K562 (cell line): ENCODE measurements around the gene COPB2. TPM values are rescaled to one million over a fixed set of nuclear protein-coding genes. Genes with fewer than 3 reads are reported as not detected.

Source experiments
- CBX2 ChIP-seq: fragments of 200-600 bp; sonication (generic); IDR thresholded peaks from one replicate; pipeline ENCODE4 v1.6.1; 2012; ENCODE audit warnings: mild to moderate bottlenecking, low read length, inconsistent platforms; ENCODE audit not compliant: insufficient read depth, poor library complexity, severe bottlenecking
- HDAC8 ChIP-seq: fragments of 450-650 bp; IDR thresholded peaks from 2 replicates; pipeline ENCODE4 v1.6.1; 2016; ENCODE audit warnings: mild to moderate bottlenecking, missing genetic modification characterization, moderate library complexity, missing compliant biosample characterization
- MEIS2 ChIP-seq: fragments of 450-650 bp; IDR thresholded peaks from 2 replicates; pipeline ENCODE4 v1.6.1; 2014; ENCODE audit warnings: mild to moderate bottlenecking; ENCODE audit not compliant: partially characterized antibody
- NFRKB ChIP-seq: fragments of 450-650 bp; IDR thresholded peaks from 2 replicates; pipeline ENCODE4 v1.6.1; 2016; ENCODE audit warnings: low read depth
- TRIM24 ChIP-seq, 2 experiments: fragments of 450-650 bp; IDR thresholded peaks; 2 replicates each; pipeline ENCODE4 v1.6.1; 2016
- XRCC5 ChIP-seq: fragments of 200-400 bp; formaldehyde crosslinking; IDR thresholded peaks from 2 replicates; pipeline ENCODE4 v1.6.1; 2017; ENCODE audit warnings: low read depth, mild to moderate bottlenecking, low read length
- ZNF695 ChIP-seq: fragments of 450-650 bp; formaldehyde crosslinking; IDR thresholded peaks from 2 replicates; pipeline ENCODE4 v1.4.0; 2020; ENCODE audit warnings: mild to moderate bottlenecking, moderate library complexity
- ZNF79 ChIP-seq: fragments of 250-450 bp; sonication (Bioruptor Pico); IDR thresholded peaks from 2 replicates; pipeline ENCODE4 v1.4.0; 2020; ENCODE audit warnings: low read depth, mild to moderate bottlenecking, moderate library complexity
- polyA plus RNA-seq, 8 experiments: library from polyadenylated mRNA; depleted of rRNA in 4 of 8; stranded (reverse) in 5 of 8; unstranded in 3 of 8; fragments of >200 nt; fragmentation: Nextera tagmentation in 2 of 8; fragmentation: Illumina TruSeq in 1 of 8; extraction: Ambion mirVana in 2 of 8; extraction: Trizol in 1 of 8; gene quantifications; 2 replicates each; pipeline versions ENCODE4 v1.2.1 to v1.2.3, GENCODE V29; 2011 to 2014; ENCODE audit warnings: inconsistent platforms in 1 of 8, missing spikeins in 1 of 8
- total RNA-seq, 7 experiments: library from RNA; depleted of rRNA in 6 of 7; stranded (reverse); fragments of >200 nt in 6 of 7; fragmentation: Illumina TruSeq in 2 of 7; extraction: Trizol in 2 of 7; gene quantifications; 2 replicates each; pipeline versions ENCODE4 v1.2.1 to v1.2.3, GENCODE V29; 2011 to 2021; ENCODE audit warnings: low replicate concordance in 1 of 7
- TF ChIP-seq, protein P1 (sequence below): sonication (generic); formaldehyde crosslinking; IDR thresholded peaks from 2 replicates; pipeline ENCODE4 v1.8.0; 2022; ENCODE audit warnings: missing genetic modification reagents, mild to moderate bottlenecking, borderline replicate concordance
- TF ChIP-seq, protein P2 (sequence below): fragments of 450-650 bp; IDR thresholded peaks from 2 replicates; pipeline ENCODE4 v1.6.1; 2016; ENCODE audit warnings: mild to moderate bottlenecking, moderate library complexity
- TF ChIP-seq, protein P3 (sequence below): sonication (generic); formaldehyde crosslinking; IDR thresholded peaks from 2 replicates; pipeline ENCODE4 v1.8.1; 2023; ENCODE audit warnings: mild to moderate bottlenecking, missing genetic modification reagents

Gene COPB2
- total and polyA plus RNA-seq, 9 of the 15 experiments (the other 6 are each of a cell fraction or from before 2014, with no cell fraction given), result 64.3 to 189 (median 130) TPM

DNA sequence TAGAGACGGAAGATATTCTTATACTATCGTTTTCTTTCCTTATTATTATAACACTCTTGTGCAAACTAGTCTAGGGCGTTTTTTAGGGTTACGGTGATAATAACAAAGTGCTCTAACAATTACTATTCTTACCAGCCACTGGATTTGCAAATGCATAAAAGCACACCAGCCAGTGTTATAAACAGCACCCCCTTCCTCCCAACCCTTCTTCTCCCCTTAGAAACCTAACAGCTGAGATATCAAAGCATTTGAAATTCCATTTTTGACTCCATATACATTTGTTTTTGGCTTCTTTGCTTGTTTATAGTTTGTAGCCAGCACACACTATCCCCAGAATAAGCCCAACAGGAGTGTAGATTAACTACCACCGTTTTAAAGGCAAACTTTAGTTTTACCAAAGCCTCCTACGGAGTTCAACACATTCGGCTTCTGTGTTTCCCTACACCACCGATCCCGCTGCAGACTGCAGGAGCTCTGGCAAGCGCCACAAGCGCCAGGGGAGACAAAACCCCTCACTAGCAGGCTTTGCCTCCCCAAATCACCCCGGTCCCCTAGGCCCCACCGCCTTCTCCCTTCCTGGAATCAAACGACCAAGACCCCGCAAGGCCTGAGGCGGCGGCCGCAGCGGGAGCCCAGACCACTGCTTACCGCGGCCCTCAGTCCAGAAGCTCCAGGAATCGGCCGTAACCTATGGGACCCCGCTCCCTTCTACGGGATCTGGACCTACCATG, 461 bp downstream of the COPB2 start (continued):
- TF ChIP-seq, protein P1, sequence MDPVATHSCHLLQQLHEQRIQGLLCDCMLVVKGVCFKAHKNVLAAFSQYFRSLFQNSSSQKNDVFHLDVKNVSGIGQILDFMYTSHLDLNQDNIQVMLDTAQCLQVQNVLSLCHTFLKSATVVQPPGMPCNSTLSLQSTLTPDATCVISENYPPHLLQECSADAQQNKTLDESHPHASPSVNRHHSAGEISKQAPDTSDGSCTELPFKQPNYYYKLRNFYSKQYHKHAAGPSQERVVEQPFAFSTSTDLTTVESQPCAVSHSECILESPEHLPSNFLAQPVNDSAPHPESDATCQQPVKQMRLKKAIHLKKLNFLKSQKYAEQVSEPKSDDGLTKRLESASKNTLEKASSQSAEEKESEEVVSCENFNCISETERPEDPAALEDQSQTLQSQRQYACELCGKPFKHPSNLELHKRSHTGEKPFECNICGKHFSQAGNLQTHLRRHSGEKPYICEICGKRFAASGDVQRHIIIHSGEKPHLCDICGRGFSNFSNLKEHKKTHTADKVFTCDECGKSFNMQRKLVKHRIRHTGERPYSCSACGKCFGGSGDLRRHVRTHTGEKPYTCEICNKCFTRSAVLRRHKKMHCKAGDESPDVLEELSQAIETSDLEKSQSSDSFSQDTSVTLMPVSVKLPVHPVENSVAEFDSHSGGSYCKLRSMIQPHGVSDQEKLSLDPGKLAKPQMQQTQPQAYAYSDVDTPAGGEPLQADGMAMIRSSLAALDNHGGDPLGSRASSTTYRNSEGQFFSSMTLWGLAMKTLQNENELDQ (CRISPR knock-in tag), result no peak
- TF ChIP-seq, protein P2, sequence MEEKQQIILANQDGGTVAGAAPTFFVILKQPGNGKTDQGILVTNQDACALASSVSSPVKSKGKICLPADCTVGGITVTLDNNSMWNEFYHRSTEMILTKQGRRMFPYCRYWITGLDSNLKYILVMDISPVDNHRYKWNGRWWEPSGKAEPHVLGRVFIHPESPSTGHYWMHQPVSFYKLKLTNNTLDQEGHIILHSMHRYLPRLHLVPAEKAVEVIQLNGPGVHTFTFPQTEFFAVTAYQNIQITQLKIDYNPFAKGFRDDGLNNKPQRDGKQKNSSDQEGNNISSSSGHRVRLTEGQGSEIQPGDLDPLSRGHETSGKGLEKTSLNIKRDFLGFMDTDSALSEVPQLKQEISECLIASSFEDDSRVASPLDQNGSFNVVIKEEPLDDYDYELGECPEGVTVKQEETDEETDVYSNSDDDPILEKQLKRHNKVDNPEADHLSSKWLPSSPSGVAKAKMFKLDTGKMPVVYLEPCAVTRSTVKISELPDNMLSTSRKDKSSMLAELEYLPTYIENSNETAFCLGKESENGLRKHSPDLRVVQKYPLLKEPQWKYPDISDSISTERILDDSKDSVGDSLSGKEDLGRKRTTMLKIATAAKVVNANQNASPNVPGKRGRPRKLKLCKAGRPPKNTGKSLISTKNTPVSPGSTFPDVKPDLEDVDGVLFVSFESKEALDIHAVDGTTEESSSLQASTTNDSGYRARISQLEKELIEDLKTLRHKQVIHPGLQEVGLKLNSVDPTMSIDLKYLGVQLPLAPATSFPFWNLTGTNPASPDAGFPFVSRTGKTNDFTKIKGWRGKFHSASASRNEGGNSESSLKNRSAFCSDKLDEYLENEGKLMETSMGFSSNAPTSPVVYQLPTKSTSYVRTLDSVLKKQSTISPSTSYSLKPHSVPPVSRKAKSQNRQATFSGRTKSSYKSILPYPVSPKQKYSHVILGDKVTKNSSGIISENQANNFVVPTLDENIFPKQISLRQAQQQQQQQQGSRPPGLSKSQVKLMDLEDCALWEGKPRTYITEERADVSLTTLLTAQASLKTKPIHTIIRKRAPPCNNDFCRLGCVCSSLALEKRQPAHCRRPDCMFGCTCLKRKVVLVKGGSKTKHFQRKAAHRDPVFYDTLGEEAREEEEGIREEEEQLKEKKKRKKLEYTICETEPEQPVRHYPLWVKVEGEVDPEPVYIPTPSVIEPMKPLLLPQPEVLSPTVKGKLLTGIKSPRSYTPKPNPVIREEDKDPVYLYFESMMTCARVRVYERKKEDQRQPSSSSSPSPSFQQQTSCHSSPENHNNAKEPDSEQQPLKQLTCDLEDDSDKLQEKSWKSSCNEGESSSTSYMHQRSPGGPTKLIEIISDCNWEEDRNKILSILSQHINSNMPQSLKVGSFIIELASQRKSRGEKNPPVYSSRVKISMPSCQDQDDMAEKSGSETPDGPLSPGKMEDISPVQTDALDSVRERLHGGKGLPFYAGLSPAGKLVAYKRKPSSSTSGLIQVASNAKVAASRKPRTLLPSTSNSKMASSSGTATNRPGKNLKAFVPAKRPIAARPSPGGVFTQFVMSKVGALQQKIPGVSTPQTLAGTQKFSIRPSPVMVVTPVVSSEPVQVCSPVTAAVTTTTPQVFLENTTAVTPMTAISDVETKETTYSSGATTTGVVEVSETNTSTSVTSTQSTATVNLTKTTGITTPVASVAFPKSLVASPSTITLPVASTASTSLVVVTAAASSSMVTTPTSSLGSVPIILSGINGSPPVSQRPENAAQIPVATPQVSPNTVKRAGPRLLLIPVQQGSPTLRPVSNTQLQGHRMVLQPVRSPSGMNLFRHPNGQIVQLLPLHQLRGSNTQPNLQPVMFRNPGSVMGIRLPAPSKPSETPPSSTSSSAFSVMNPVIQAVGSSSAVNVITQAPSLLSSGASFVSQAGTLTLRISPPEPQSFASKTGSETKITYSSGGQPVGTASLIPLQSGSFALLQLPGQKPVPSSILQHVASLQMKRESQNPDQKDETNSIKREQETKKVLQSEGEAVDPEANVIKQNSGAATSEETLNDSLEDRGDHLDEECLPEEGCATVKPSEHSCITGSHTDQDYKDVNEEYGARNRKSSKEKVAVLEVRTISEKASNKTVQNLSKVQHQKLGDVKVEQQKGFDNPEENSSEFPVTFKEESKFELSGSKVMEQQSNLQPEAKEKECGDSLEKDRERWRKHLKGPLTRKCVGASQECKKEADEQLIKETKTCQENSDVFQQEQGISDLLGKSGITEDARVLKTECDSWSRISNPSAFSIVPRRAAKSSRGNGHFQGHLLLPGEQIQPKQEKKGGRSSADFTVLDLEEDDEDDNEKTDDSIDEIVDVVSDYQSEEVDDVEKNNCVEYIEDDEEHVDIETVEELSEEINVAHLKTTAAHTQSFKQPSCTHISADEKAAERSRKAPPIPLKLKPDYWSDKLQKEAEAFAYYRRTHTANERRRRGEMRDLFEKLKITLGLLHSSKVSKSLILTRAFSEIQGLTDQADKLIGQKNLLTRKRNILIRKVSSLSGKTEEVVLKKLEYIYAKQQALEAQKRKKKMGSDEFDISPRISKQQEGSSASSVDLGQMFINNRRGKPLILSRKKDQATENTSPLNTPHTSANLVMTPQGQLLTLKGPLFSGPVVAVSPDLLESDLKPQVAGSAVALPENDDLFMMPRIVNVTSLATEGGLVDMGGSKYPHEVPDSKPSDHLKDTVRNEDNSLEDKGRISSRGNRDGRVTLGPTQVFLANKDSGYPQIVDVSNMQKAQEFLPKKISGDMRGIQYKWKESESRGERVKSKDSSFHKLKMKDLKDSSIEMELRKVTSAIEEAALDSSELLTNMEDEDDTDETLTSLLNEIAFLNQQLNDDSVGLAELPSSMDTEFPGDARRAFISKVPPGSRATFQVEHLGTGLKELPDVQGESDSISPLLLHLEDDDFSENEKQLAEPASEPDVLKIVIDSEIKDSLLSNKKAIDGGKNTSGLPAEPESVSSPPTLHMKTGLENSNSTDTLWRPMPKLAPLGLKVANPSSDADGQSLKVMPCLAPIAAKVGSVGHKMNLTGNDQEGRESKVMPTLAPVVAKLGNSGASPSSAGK, result no peak
- no peak for TF ChIP-seq MEIS2
- no peak for TF ChIP-seq ZNF695
- TF ChIP-seq ZNF79 (CRISPR knock-in tag), result no peak
- no peak for TF ChIP-seq TRIM24 (IDR thresholded peaks at IDR 0.05)
- peak; percentile 76 for TF ChIP-seq NFRKB
- TF ChIP-seq CBX2, result no peak
- TF ChIP-seq XRCC5, result no peak
- no peak for TF ChIP-seq HDAC8 (tag)
- TF ChIP-seq, protein P3, sequence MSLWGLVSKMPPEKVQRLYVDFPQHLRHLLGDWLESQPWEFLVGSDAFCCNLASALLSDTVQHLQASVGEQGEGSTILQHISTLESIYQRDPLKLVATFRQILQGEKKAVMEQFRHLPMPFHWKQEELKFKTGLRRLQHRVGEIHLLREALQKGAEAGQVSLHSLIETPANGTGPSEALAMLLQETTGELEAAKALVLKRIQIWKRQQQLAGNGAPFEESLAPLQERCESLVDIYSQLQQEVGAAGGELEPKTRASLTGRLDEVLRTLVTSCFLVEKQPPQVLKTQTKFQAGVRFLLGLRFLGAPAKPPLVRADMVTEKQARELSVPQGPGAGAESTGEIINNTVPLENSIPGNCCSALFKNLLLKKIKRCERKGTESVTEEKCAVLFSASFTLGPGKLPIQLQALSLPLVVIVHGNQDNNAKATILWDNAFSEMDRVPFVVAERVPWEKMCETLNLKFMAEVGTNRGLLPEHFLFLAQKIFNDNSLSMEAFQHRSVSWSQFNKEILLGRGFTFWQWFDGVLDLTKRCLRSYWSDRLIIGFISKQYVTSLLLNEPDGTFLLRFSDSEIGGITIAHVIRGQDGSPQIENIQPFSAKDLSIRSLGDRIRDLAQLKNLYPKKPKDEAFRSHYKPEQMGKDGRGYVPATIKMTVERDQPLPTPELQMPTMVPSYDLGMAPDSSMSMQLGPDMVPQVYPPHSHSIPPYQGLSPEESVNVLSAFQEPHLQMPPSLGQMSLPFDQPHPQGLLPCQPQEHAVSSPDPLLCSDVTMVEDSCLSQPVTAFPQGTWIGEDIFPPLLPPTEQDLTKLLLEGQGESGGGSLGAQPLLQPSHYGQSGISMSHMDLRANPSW (CRISPR knock-in tag), result no peak
